ENCODE data around the gene ZFAND3. TPM values are rescaled to one million over a fixed set of nuclear protein-coding genes. Genes with fewer than 3 reads are reported as not detected.

ZFAND3 gene
- total and polyA plus RNA-seq, 2 donors (not counting 3 experiments of a cell fraction or from before 2014, with no cell fraction given) = 15.4 to 54.2 TPM

- BruUV-seq (replicated peaks) = no TSS peak
- TF ChIP-seq CTCF (IDR thresholded peaks at IDR 0.05; ENCODE audit: extremely low read depth in 1 of 2, insufficient read depth in 1 of 2, low read depth in 1 of 2, low read length in 2 of 2) (peak; percentile 56 to 70), POLR2AphosphoS5 (IDR thresholded peaks at IDR 0.05; ENCODE audit: insufficient read depth, low read depth, low read length) (no peak)
- CTCF ChIA-PET = interaction anchor here (0.8 to 1.9 kb wide), 7 partner anchors 14 to 481 kb away, joined by 3 to 10 read pairs (median 3); no protein-coding TSS in a partner anchor
- POLR2A ChIA-PET = no interaction called here
- DNase-seq (ENCODE audit: low read depth, low spot score) (peak; percentile 55), FAIRE-seq (peak; percentile 53)
- Histone ChIP-seq H2AFZ (ENCODE audit: low read depth, low read length) (no peak overlapping the region), H3K4me3 (replicated peaks in 1 of 3; ENCODE audit: insufficient read depth in 1 of 3, low read depth in 1 of 3, low read length in 3 of 3) (no peak overlapping the region), H3K9ac (replicated peaks; ENCODE audit: extremely low read depth, insufficient read depth, low read length) (no peak overlapping the region), H3K9me1 (replicated peaks; ENCODE audit: control insufficient read depth, extremely low read depth, insufficient read depth, low read length) (no peaks in the 10 kb centered on the region), H3K27me3 (ENCODE audit: control insufficient read depth in 2 of 2, insufficient read depth in 2 of 2, low read length in 2 of 2) (no peaks in the 10 kb centered on the region), H4K20me1 (replicated peaks; ENCODE audit: control insufficient read depth, extremely low read depth, insufficient read depth, low read length) (peaks cover 2% of the 10 kb centered on the region), H3K9me3 (replicated peaks; ENCODE audit: control insufficient read depth, insufficient read depth, low read length) (no peaks in the 10 kb centered on the region), H3K4me2 (ENCODE audit: insufficient read depth, low read length) (no peak overlapping the region), H3K36me3 (ENCODE audit: control insufficient read depth in 2 of 2, extremely low read depth in 1 of 2, insufficient read depth in 2 of 2, low read length in 2 of 2) (no peaks in the 10 kb centered on the region), H3K4me1 (ENCODE audit: control insufficient read depth, extremely low read depth, insufficient read depth, low read length) (no peaks in the 10 kb centered on the region), H3K27ac (ENCODE audit: insufficient read depth, low read depth, low read length) (no peak overlapping the region), H3K79me2 (ENCODE audit: control insufficient read depth, insufficient read depth, low read length) (peaks cover 39% of the 10 kb centered on the region)
- dilution Hi-C loops (cut with MboI; ENCODE audit: extremely low pct_ligation_motif_present, low sequenced_read_pairs) = no loop called here
- intact Hi-C loops (cut with micrococcal nuclease) = loop anchor here (1.0 to 2.0 kb wide), 4 partner anchors 152 to 316 kb away; partner anchors contain the start of gene MDGA1
Measured at GRCh38 chr6:38012573-38012972, 193.0 kb downstream of the ZFAND3 start.

- H3K79me2 ChIP-seq (ENCODE audit: control insufficient read depth, insufficient read depth, low read length) = peaks cover 32% of the 10 kb centered on the region
- no TSS peak for BruUV-seq (replicated peaks)
Measured at GRCh38 chr6:38015341-38015740, 195.8 kb downstream of the ZFAND3 start.

More at GRCh38 chr6:38015341-38015740, 195.8 kb downstream of the ZFAND3 start:
- Histone ChIP-seq H3K9me3 (replicated peaks; ENCODE audit: control insufficient read depth, insufficient read depth, low read length) (no peaks in the 10 kb centered on the region), H2AFZ (ENCODE audit: low read depth, low read length) (no peak overlapping the region), H3K4me2 (ENCODE audit: insufficient read depth, low read length) (no peak overlapping the region), H3K9me1 (replicated peaks; ENCODE audit: control insufficient read depth, extremely low read depth, insufficient read depth, low read length) (no peaks in the 10 kb centered on the region), H3K4me3 (replicated peaks in 1 of 3; ENCODE audit: insufficient read depth in 1 of 3, low read depth in 1 of 3, low read length in 3 of 3) (no peak overlapping the region), H4K20me1 (replicated peaks; ENCODE audit: control insufficient read depth, extremely low read depth, insufficient read depth, low read length) (peaks cover 8% of the 10 kb centered on the region), H3K36me3 (ENCODE audit: control insufficient read depth in 2 of 2, extremely low read depth in 1 of 2, insufficient read depth in 2 of 2, low read length in 2 of 2) (no peaks in the 10 kb centered on the region), H3K27ac (ENCODE audit: insufficient read depth, low read depth, low read length) (no peak overlapping the region), H3K9ac (replicated peaks; ENCODE audit: extremely low read depth, insufficient read depth, low read length) (no peak overlapping the region), H3K4me1 (ENCODE audit: control insufficient read depth, extremely low read depth, insufficient read depth, low read length) (no peaks in the 10 kb centered on the region), H3K27me3 (ENCODE audit: control insufficient read depth in 2 of 2, insufficient read depth in 2 of 2, low read length in 2 of 2) (no peaks in the 10 kb centered on the region)
- intact Hi-C loops (cut with micrococcal nuclease) (no loop called here), dilution Hi-C loops (cut with MboI; ENCODE audit: extremely low pct_ligation_motif_present, low sequenced_read_pairs) (no loop called here)
- no peak for FAIRE-seq
- TF ChIP-seq CTCF (IDR thresholded peaks at IDR 0.05; ENCODE audit: extremely low read depth in 1 of 2, insufficient read depth in 1 of 2, low read depth in 1 of 2, low read length in 2 of 2) (no peak), FOS (IDR thresholded peaks at IDR 0.05; ENCODE audit: borderline replicate concordance, insufficient read depth, low read length) (no peak)
- DNase-seq (ENCODE audit: low read depth, low spot score) = no peak
- POLR2A ChIA-PET = no interaction called here
- CTCF ChIA-PET = interaction anchor here (1.9 kb wide), 1 partner anchor 8 kb away, joined by 6 read pairs; no protein-coding TSS in a partner anchor
